IMR-90 (cell line): ENCODE measurements around the gene CYP2A7. TPM values are rescaled to one million over a fixed set of nuclear protein-coding genes. Genes with fewer than 3 reads are reported as not detected.

Experiments used
- ATAC-seq: fragments of 200-7000 bp; cut with Tn5 transposase; 2 replicates; pipeline ENCODE4 v1.9.1; 2020; ENCODE audit warnings: low read depth, mild to moderate bottlenecking, moderate library complexity
- BruUV-seq: library from RNA; stranded (reverse); fragments of 400-500 nt; replicated peaks from 2 replicates; lab custom pipeline; 2021; lab: Mats Ljungman, UMichigan
- CTCF ChIA-PET: fragments of 300-600 bp; formaldehyde crosslinking; extraction: SDS; loops from one replicate; lab custom pipeline; 2021; ENCODE audit warnings: antibody characterized with exemption; lab: Yijun Ruan, JAX
- POLR2A ChIA-PET: fragments of 300-600 bp; sonication (Branson Sonifier 250); formaldehyde crosslinking; loops from one replicate; lab custom pipeline; 2022; ENCODE audit warnings: antibody characterized with exemption; ENCODE audit not compliant: unreplicated experiment; lab: Charles Lee
- DNase-seq: peaks from one replicate; pipeline ENCODE4 v3.0.0; 2013
- H2AFZ ChIP-seq: replicated peaks from 2 replicates; pipeline ENCODE3; 2013; ENCODE audit warnings: low read length, mild to moderate bottlenecking; ENCODE audit not compliant: poor library complexity
- H2AK5ac ChIP-seq: 2 replicates; pipeline ENCODE4 v1.6.1; 2013; ENCODE audit warnings: low read depth, low read length, inconsistent platforms
- H2AK9ac ChIP-seq: replicated peaks from 2 replicates; pipeline ENCODE3; 2013; ENCODE audit warnings: mild to moderate bottlenecking, low read depth, low read length, moderate library complexity; ENCODE audit not compliant: poor library complexity
- H2BK120ac ChIP-seq: 2 replicates; pipeline ENCODE4 v1.6.1; 2013; ENCODE audit warnings: low read depth, low read length, inconsistent platforms
- H2BK15ac ChIP-seq: 3 replicates; pipeline ENCODE4 v1.6.1; 2013; ENCODE audit warnings: low read depth, low read length, inconsistent platforms
- H2BK20ac ChIP-seq: 2 replicates; pipeline ENCODE4 v1.6.1; 2013; ENCODE audit warnings: low read depth, mild to moderate bottlenecking, inconsistent platforms, low read length, moderate library complexity
- H2BK5ac ChIP-seq: 2 replicates; pipeline ENCODE4 v1.6.1; 2013; ENCODE audit warnings: mild to moderate bottlenecking, low read depth, low read length, inconsistent platforms; ENCODE audit not compliant: poor library complexity, severe bottlenecking
- H3K14ac ChIP-seq: replicated peaks from 2 replicates; pipeline ENCODE4 v1.6.1; 2013; ENCODE audit warnings: low read depth, low read length, inconsistent platforms
- H3K18ac ChIP-seq: 2 replicates; pipeline ENCODE4 v1.6.1; 2013; ENCODE audit warnings: low read depth, low read length, control low read depth
- H3K23ac ChIP-seq: 2 replicates; pipeline ENCODE4 v1.6.1; 2013; ENCODE audit warnings: low read depth, low read length, inconsistent platforms
- H3K27ac ChIP-seq: 2 replicates; pipeline ENCODE4 v1.5.1; 2013; ENCODE audit warnings: mild to moderate bottlenecking, control low read depth, low read length; ENCODE audit not compliant: insufficient read depth
- H3K27me3 ChIP-seq: 2 replicates; pipeline ENCODE4 v1.6.1; 2013; ENCODE audit warnings: low read length; ENCODE audit not compliant: control insufficient read depth, insufficient read depth
- H3K36me3 ChIP-seq: 2 replicates; pipeline ENCODE4 v1.6.1; 2013; ENCODE audit warnings: low read length, mixed read lengths; ENCODE audit not compliant: control insufficient read depth, insufficient read depth
- H3K4ac ChIP-seq: 2 replicates; pipeline ENCODE4 v1.6.1; 2013; ENCODE audit warnings: low read depth, low read length, inconsistent platforms
- H3K4me1 ChIP-seq: 2 replicates; pipeline ENCODE4 v1.6.1; 2013; ENCODE audit warnings: low read length, mixed read lengths; ENCODE audit not compliant: control insufficient read depth, insufficient read depth
- H3K4me2 ChIP-seq: 2 replicates; pipeline ENCODE4 v1.6.1; 2013; ENCODE audit warnings: low read depth, mild to moderate bottlenecking, control low read depth, low read length, moderate library complexity
- H3K4me3 ChIP-seq: 2 replicates; pipeline ENCODE4 v1.5.1; 2013; ENCODE audit warnings: low read depth, mild to moderate bottlenecking, control low read depth, low read length, moderate library complexity; ENCODE audit not compliant: insufficient read depth
- H3K56ac ChIP-seq: 2 replicates; pipeline ENCODE4 v1.6.1; 2013; ENCODE audit warnings: low read length, inconsistent platforms; ENCODE audit not compliant: insufficient read depth; ENCODE audit errors: extremely low read depth
- H3K79me1 ChIP-seq, 2 experiments: 2 replicates each; pipeline ENCODE4 v1.6.1; 2013; ENCODE audit warnings: low read length in 2 of 2, inconsistent platforms in 1 of 2, low read depth in 1 of 2
- H3K9ac ChIP-seq: 2 replicates; pipeline ENCODE4 v1.6.1; 2013; ENCODE audit warnings: low read depth, low read length, control low read depth
- H3K9me1 ChIP-seq: 2 replicates; pipeline ENCODE4 v1.6.1; 2013; ENCODE audit warnings: low read length, inconsistent platforms; ENCODE audit not compliant: insufficient read depth
- H3K9me3 ChIP-seq: 2 replicates; pipeline ENCODE4 v1.6.1; 2013; ENCODE audit warnings: low read length; ENCODE audit not compliant: control insufficient read depth, insufficient read depth
- H4K20me1 ChIP-seq: 2 replicates; pipeline ENCODE4 v1.6.1; 2013; ENCODE audit warnings: low read length, inconsistent platforms; ENCODE audit not compliant: insufficient read depth
- H4K5ac ChIP-seq: 2 replicates; pipeline ENCODE4 v1.6.1; 2013; ENCODE audit warnings: mild to moderate bottlenecking, low read depth, low read length, control low read depth
- H4K8ac ChIP-seq, 2 experiments: 2 replicates each; pipeline ENCODE4 v1.6.1; 2013; ENCODE audit warnings: low read depth in 2 of 2, low read length in 2 of 2, control low read depth in 1 of 2, inconsistent platforms in 1 of 2
- H4K91ac ChIP-seq: 2 replicates; pipeline ENCODE4 v1.6.1; 2013; ENCODE audit warnings: low read depth, low read length, inconsistent platforms; ENCODE audit not compliant: insufficient read depth
- BHLHE40 ChIP-seq: fragments of 150-350 bp; IDR thresholded peaks from 2 replicates; pipeline ENCODE4 v1.6.1; 2016; ENCODE audit warnings: mild to moderate bottlenecking, low read depth, low read length
- CEBPB ChIP-seq: IDR thresholded peaks from 2 replicates; pipeline ENCODE4 v1.6.1; 2012; ENCODE audit warnings: low read depth, low read length, improper control_type of control experiment
- CHD1 ChIP-seq: IDR thresholded peaks from 2 replicates; pipeline ENCODE4 v1.6.1; 2012; ENCODE audit warnings: low read depth, low read length, improper control_type of control experiment
- FOS ChIP-seq: fragments of 150-350 bp; IDR thresholded peaks from 2 replicates; pipeline ENCODE4 v1.6.1; 2016; ENCODE audit warnings: low read depth, low read length
- MAFK ChIP-seq: IDR thresholded peaks from 2 replicates; pipeline ENCODE4 v1.6.1; 2012; ENCODE audit warnings: low read depth, low read length, improper control_type of control experiment
- MAZ ChIP-seq: IDR thresholded peaks from 2 replicates; pipeline ENCODE4 v1.6.1; 2012; ENCODE audit warnings: low read depth, mild to moderate bottlenecking, low read length, improper control_type of control experiment, moderate library complexity, borderline replicate concordance
- MXI1 ChIP-seq: IDR thresholded peaks from 2 replicates; pipeline ENCODE4 v1.6.1; 2012; ENCODE audit warnings: low read depth, mild to moderate bottlenecking, low read length, moderate library complexity, borderline replicate concordance
- NFE2L2 ChIP-seq: fragments of 150-350 bp; IDR thresholded peaks from 2 replicates; pipeline ENCODE4 v1.6.1; 2016; ENCODE audit warnings: low read depth, mild to moderate bottlenecking, low read length
- POLR2A ChIP-seq: IDR thresholded peaks from 2 replicates; pipeline ENCODE4 v1.6.1; 2012; ENCODE audit warnings: mild to moderate bottlenecking, low read depth, low read length
- RAD21 ChIP-seq: IDR thresholded peaks from 2 replicates; pipeline ENCODE4 v1.6.1; 2012; ENCODE audit warnings: low read length, improper control_type of control experiment
- RCOR1 ChIP-seq: IDR thresholded peaks from 2 replicates; pipeline ENCODE4 v1.6.1; 2012; ENCODE audit warnings: mild to moderate bottlenecking, low read length, improper control_type of control experiment; ENCODE audit not compliant: insufficient replicate concordance
- RFX5 ChIP-seq: IDR thresholded peaks from 2 replicates; pipeline ENCODE4 v1.8.0; 2012; ENCODE audit warnings: low read depth, mild to moderate bottlenecking, low read length, moderate library complexity
- SMC3 ChIP-seq: fragments of 150-350 bp; IDR thresholded peaks from 2 replicates; pipeline ENCODE4 v1.6.1; 2016; ENCODE audit warnings: low read depth, mild to moderate bottlenecking, antibody characterized with exemption, low read length, moderate library complexity
- WGBS, 2 experiments: methylation state at CpG; one replicate each; pipeline versions ENCODE4 v1.1.5 to v1.1.7; 2013; ENCODE audit warnings: missing lambda C conversion rate in 2 of 2; ENCODE audit not compliant: insufficient read length in 1 of 2; ENCODE audit errors: extremely low coverage in 2 of 2; 5-methylcytosine and 5-hydroxymethylcytosine counted together
- dilution Hi-C: fragments of 300-500 bp; cut with HindIII; formaldehyde crosslinking; loops from one replicate; pipeline ENCODE4 v1.14.3; 2018; ENCODE audit warnings: low sequenced_read_pairs; ENCODE audit not compliant: unreplicated experiment
- in situ Hi-C: fragments of 300-500 bp; cut with MboI; formaldehyde crosslinking; loops from 3 replicates; pipeline ENCODE4 v1.14.3; 2019; ENCODE audit warnings: low sequenced_read_pairs, inconsistent platforms, mixed read lengths
- intact Hi-C: fragments of 100-400 bp; cut with micrococcal nuclease; formaldehyde crosslinking; loops from 2 replicates; pipeline ENCODE4 v1.10.0; 2022
- polyA plus RNA-seq, 3 experiments: library from polyadenylated mRNA; depleted of rRNA; stranded (reverse); fragments of >200 nt; gene quantifications; 2 replicates each; pipeline ENCODE4 v1.2.3, GENCODE V29; 2012; ENCODE audit warnings: low replicate concordance in 1 of 3
- total RNA-seq: library from RNA; depleted of rRNA; stranded (reverse); fragments of >200 nt; gene quantifications from 2 replicates; pipeline ENCODE4 v1.2.3, GENCODE V29; 2012
- TF ChIP-seq, protein P1 (sequence below): fragments of 150-350 bp; IDR thresholded peaks from 2 replicates; pipeline ENCODE4 v1.6.1; 2017; ENCODE audit warnings: mild to moderate bottlenecking, antibody characterized with exemption, low read length, low read depth
- TF ChIP-seq, protein P2 (sequence below): fragments of 150-350 bp; IDR thresholded peaks from 2 replicates; pipeline ENCODE4 v1.6.1; 2016; ENCODE audit warnings: low read depth, mild to moderate bottlenecking, low read length, moderate library complexity, borderline replicate concordance
- TF ChIP-seq, protein P3 (sequence below): conservative IDR thresholded peaks from 2 replicates; pipeline ENCODE4 v1.5.1; 2012; ENCODE audit warnings: mild to moderate bottlenecking, low read depth, low read length, improper control_type of control experiment

CYP2A7 gene
- total and polyA plus RNA-seq, 2 of the 4 experiments (the other 2 are of a cell fraction): not detected

DNA sequence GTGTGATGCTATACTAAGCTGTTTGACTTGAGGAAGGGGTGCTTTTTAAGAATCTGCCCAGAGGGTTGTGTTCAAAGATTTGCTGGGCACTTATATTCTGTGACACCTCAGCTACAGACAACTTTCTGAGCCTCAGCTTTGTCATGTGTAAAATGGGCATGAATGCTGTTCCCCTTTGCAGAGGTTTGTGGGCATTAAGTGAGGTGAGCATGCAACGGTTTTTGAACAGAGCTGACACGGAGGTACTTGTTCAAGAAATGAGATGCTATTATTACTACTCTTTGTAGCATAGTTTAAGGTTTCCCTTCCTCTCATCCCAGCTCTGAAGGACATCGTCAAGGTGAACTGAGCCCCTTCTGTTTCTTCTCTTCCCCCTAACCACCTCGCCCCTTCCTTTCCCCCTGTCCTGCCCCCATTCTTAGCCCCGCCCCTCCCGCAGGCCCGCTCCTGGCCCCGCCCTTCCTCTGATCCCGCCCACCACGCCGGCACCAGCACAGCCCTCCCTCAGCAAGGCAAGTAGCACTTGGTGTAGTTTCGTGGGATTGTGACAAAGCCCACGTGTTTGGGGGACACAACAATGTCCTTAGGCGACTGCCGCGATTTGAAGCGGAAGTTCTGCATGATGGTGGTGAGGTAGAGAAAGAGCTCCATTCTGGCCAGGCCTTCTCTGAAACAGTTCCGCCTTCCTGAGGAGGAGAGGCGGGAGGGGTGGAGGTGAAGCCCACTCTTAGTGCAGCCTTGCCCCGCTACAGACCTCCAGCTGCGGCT, 26.1 kb upstream of the CYP2A7 start:
- no peak overlapping the region for H2AK9ac ChIP-seq
- BruUV-seq: no TSS peak
- peaks cover 13% of the 10 kb centered on the region for H3K27me3 ChIP-seq
- H3K9me1 ChIP-seq: no peaks in the 10 kb centered on the region
- no peak overlapping the region for H3K27ac ChIP-seq
- H2BK15ac ChIP-seq: no peak overlapping the region
- ChIA-PET POLR2A (no interaction called here), CTCF (interaction anchor here (1.2 kb wide), 1 partner anchor 12 kb away, joined by 3 read pairs; no protein-coding TSS in a partner anchor)
- in situ Hi-C loops (no loop called here), intact Hi-C loops (no loop called here), dilution Hi-C loops (no loop called here)
- H2AFZ ChIP-seq: no peak overlapping the region
- no peak overlapping the region for H3K18ac ChIP-seq
- no peak overlapping the region; the same call in 1 of the 2 replicates for H3K56ac ChIP-seq
- H3K4me3 ChIP-seq: no peak overlapping the region
- WGBS, 2 experiments: no CpG with 5 or more reads among the region's 21 CpGs
- no peak overlapping the region for H3K14ac ChIP-seq
- H3K23ac ChIP-seq: no peak overlapping the region
- H4K20me1 ChIP-seq: no peaks in the 10 kb centered on the region
- no peak overlapping the region for H2BK20ac ChIP-seq
- no peak overlapping the region for H3K9ac ChIP-seq
- H4K91ac ChIP-seq: no peak overlapping the region
- no peaks in the 10 kb centered on the region for H3K4me1 ChIP-seq
- H2BK5ac ChIP-seq: no peak overlapping the region
- no peak overlapping the region for H3K4ac ChIP-seq
- ATAC-seq: no peak
- TF ChIP-seq CHD1 (no peak), MAZ (no peak), MXI1 (no peak), BHLHE40 (no peak), FOS (no peak), SMC3 (no peak), CEBPB (no peak), POLR2A (no peak), MAFK (no peak), RAD21 (no peak), RCOR1 (no peak), RFX5 (no peak), NFE2L2 (no peak)
- TF ChIP-seq, protein P1, sequence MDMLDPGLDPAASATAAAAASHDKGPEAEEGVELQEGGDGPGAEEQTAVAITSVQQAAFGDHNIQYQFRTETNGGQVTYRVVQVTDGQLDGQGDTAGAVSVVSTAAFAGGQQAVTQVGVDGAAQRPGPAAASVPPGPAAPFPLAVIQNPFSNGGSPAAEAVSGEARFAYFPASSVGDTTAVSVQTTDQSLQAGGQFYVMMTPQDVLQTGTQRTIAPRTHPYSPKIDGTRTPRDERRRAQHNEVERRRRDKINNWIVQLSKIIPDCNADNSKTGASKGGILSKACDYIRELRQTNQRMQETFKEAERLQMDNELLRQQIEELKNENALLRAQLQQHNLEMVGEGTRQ: no peak
- TF ChIP-seq, protein P2, sequence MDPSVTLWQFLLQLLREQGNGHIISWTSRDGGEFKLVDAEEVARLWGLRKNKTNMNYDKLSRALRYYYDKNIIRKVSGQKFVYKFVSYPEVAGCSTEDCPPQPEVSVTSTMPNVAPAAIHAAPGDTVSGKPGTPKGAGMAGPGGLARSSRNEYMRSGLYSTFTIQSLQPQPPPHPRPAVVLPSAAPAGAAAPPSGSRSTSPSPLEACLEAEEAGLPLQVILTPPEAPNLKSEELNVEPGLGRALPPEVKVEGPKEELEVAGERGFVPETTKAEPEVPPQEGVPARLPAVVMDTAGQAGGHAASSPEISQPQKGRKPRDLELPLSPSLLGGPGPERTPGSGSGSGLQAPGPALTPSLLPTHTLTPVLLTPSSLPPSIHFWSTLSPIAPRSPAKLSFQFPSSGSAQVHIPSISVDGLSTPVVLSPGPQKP: no peak
- TF ChIP-seq, protein P3, sequence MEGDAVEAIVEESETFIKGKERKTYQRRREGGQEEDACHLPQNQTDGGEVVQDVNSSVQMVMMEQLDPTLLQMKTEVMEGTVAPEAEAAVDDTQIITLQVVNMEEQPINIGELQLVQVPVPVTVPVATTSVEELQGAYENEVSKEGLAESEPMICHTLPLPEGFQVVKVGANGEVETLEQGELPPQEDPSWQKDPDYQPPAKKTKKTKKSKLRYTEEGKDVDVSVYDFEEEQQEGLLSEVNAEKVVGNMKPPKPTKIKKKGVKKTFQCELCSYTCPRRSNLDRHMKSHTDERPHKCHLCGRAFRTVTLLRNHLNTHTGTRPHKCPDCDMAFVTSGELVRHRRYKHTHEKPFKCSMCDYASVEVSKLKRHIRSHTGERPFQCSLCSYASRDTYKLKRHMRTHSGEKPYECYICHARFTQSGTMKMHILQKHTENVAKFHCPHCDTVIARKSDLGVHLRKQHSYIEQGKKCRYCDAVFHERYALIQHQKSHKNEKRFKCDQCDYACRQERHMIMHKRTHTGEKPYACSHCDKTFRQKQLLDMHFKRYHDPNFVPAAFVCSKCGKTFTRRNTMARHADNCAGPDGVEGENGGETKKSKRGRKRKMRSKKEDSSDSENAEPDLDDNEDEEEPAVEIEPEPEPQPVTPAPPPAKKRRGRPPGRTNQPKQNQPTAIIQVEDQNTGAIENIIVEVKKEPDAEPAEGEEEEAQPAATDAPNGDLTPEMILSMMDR: no peak
- no peak for DNase-seq
- no peak overlapping the region for H4K5ac ChIP-seq
- H2AK5ac ChIP-seq: no peak overlapping the region
- H3K36me3 ChIP-seq: no peaks in the 10 kb centered on the region
- H3K79me1 ChIP-seq: no peaks in the 10 kb centered on the region
- H3K4me2 ChIP-seq: no peak overlapping the region
- H4K8ac ChIP-seq: no peak overlapping the region
- no peaks in the 10 kb centered on the region for H3K9me3 ChIP-seq
- H2BK120ac ChIP-seq: no peak overlapping the region
